GM12878 (cell line): Measurements from ENCODE around the gene RMI2. TPM values are rescaled to one million over a fixed set of nuclear protein-coding genes. Genes with fewer than 3 reads are reported as not detected.

ENCODE experiments used
- ATF2 ChIP-seq: IDR thresholded peaks from 2 replicates; pipeline ENCODE4 v1.6.1; 2012; ENCODE audit warnings: low read length, inconsistent platforms
- CBX3 ChIP-seq: fragments of 200-600 bp; sonication (generic); IDR thresholded peaks from 2 replicates; pipeline ENCODE4 v1.6.1; 2016; ENCODE audit warnings: low read depth, borderline replicate concordance
- EP300 ChIP-seq, 2 experiments: fragments of 150-350 bp in 1 of 2; IDR thresholded peaks; 2 replicates each; pipeline ENCODE4 v1.6.1; 2011 to 2012; ENCODE audit warnings: low read depth in 2 of 2, low read length in 2 of 2, borderline replicate concordance in 1 of 2, improper control_type of control experiment in 1 of 2, inconsistent platforms in 1 of 2; ENCODE audit not compliant: control insufficient read depth in 1 of 2
- NKRF ChIP-seq: fragments of 450-650 bp; conservative IDR thresholded peaks from 2 replicates; pipeline ENCODE4 v1.6.1; 2017; ENCODE audit warnings: mild to moderate bottlenecking, moderate library complexity
- REST ChIP-seq: IDR thresholded peaks from 2 replicates; pipeline ENCODE4 v1.6.1; 2012; ENCODE audit warnings: mild to moderate bottlenecking, low read depth, low read length
- TCF7 ChIP-seq: IDR thresholded peaks from 2 replicates; pipeline ENCODE4 v1.6.1; 2014; ENCODE audit warnings: antibody characterized with exemption, borderline replicate concordance
- USF1 ChIP-seq: IDR thresholded peaks from 2 replicates; pipeline ENCODE4 v1.6.1; 2011; ENCODE audit warnings: borderline replicate concordance, low read depth, mild to moderate bottlenecking, moderate library complexity, mixed read lengths, low read length; ENCODE audit not compliant: insufficient read depth; ENCODE audit errors: extremely low read length
- ZBTB4 ChIP-seq: fragments of 450-650 bp; formaldehyde crosslinking; IDR thresholded peaks from 2 replicates; pipeline ENCODE4 v1.4.0; 2022; ENCODE audit warnings: mild to moderate bottlenecking, moderate library complexity
- ZNF217 ChIP-seq: fragments of 450-650 bp; IDR thresholded peaks from 2 replicates; pipeline ENCODE4 v1.6.1; 2017; ENCODE audit warnings: antibody characterized with exemption, mild to moderate bottlenecking
- ZNF687 ChIP-seq: fragments of 450-650 bp; IDR thresholded peaks from 2 replicates; pipeline ENCODE4 v1.6.1; 2017; ENCODE audit warnings: mild to moderate bottlenecking, moderate library complexity
- polyA plus RNA-seq, 11 experiments: library from polyadenylated mRNA; depleted of rRNA in 4 of 11; unstranded in 6 of 11; stranded (reverse) in 5 of 11; fragments of >200 nt; fragmentation: Nextera tagmentation in 4 of 11; fragmentation: Illumina TruSeq in 1 of 11; extraction: Ambion mirVana in 4 of 11; extraction: Trizol in 1 of 11; gene quantifications; 1 replicate in 1 of 11; 2 replicates in 10 of 11; pipeline versions ENCODE4 v1.2.1 to v1.2.3, GENCODE V29; 2011 to 2016; ENCODE audit warnings: inconsistent platforms in 2 of 11, missing spikeins in 2 of 11, low read depth in 1 of 11
- total RNA-seq, 4 experiments: library from RNA; depleted of rRNA in 3 of 4; stranded (reverse); fragments of >200 nt in 3 of 4; fragmentation: Illumina TruSeq in 1 of 4; extraction: Trizol in 1 of 4; gene quantifications; 2 replicates each; pipeline versions ENCODE4 v1.2.1 to v1.2.3, GENCODE V29; 2013 to 2021

RMI2 gene
- total and polyA plus RNA-seq, 10 of the 15 experiments (the other 5 are each of a cell fraction or from before 2014, with no cell fraction given): 9.6 to 68.8 (median 32.1) TPM

GRCh38 chr16:11328172-11329070, 16.8 kb upstream of the RMI2 start (continued):
- TF ChIP-seq NKRF (peak; percentile 81), EP300 (IDR thresholded peaks at IDR 0.05; ENCODE audit: borderline replicate concordance in 1 of 2, control insufficient read depth in 1 of 2, low read depth in 2 of 2, low read length in 2 of 2) (peak; percentile 59 to 93), ZNF687 (peak; percentile 18; the same call in 1 of the 2 replicates), USF1 (no peak), ZNF217 (peak; percentile 89), ATF2 (peak; percentile 97), CBX3 (no peak), ZBTB4 (no peak), TCF7 (peak; percentile 75; the same call in 1 of the 2 replicates), REST (peak; percentile 41; the same call in 1 of the 2 replicates)
